RWPE2 (cell line): ENCODE data around the gene WDR87.

Source experiments
- ATAC-seq: fragments of 200-7000 bp; cut with Tn5 transposase; 3 replicates; pipeline ENCODE4 v1.9.1; 2021; ENCODE audit warnings: low read depth
- DNase-seq: peaks from one replicate; pipeline ENCODE4 v3.0.0-alpha.2; 2020; ENCODE audit warnings: low spot score
- H3K27ac ChIP-seq: fragments of 450-650 bp; 2 replicates; pipeline ENCODE4 v1.5.1; 2017; ENCODE audit warnings: mild to moderate bottlenecking; ENCODE audit not compliant: poor library complexity, severe bottlenecking
- H3K27me3 ChIP-seq: fragments of 250-450 bp; sonication (Bioruptor Pico); 2 replicates; pipeline ENCODE4 v1.5.1; 2021; ENCODE audit warnings: mild to moderate bottlenecking, moderate library complexity; ENCODE audit not compliant: insufficient read depth, poor library complexity, severe bottlenecking
- H3K36me3 ChIP-seq: fragments of 250-450 bp; sonication (Bioruptor Pico); 2 replicates; pipeline ENCODE4 v1.5.1; 2020; ENCODE audit warnings: low read depth, mild to moderate bottlenecking, moderate library complexity
- H3K4me1 ChIP-seq: fragments of 250-450 bp; sonication (Bioruptor Pico); 2 replicates; pipeline ENCODE4 v1.5.1; 2021; ENCODE audit warnings: mild to moderate bottlenecking, moderate library complexity; ENCODE audit not compliant: insufficient read depth, poor library complexity, severe bottlenecking
- H3K4me3 ChIP-seq: fragments of 250-450 bp; sonication (Bioruptor Pico); 2 replicates; pipeline ENCODE4 v1.5.1; 2021; ENCODE audit warnings: mild to moderate bottlenecking, moderate library complexity; ENCODE audit not compliant: severe bottlenecking
- H3K9me3 ChIP-seq: fragments of 250-450 bp; sonication (Bioruptor Pico); 2 replicates; pipeline ENCODE4 v1.5.1; 2021; ENCODE audit warnings: mild to moderate bottlenecking, moderate library complexity; ENCODE audit not compliant: severe bottlenecking
- TF ChIP-seq, protein P1 (sequence below): fragments of 450-650 bp; IDR thresholded peaks from one replicate; pipeline ENCODE4 v1.5.1; 2017; ENCODE audit warnings: mild to moderate bottlenecking, moderate library complexity; ENCODE audit not compliant: poor library complexity, severe bottlenecking

Gene WDR87

DNA sequence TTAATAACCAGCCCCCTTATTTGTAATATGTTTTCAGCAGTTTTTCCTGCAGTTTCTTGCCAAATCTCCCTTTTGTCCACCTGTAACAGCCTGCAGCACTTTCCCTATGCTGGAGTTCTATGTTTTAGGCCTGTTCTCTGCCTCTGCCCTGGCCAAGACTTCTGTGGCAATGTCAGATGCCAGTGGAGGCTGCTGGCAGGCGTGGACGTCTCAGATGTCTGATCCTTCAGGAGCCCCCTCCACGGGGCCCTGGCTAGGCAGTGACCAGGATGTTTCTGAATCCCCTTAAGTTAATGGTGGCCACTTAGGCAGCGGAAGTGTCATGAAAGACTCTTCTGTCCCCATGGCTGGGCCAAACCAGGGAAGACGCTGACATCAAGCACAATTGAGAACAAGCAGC is 41.4 kb upstream of the WDR87 start:
- no peaks in the 10 kb centered on the region for H3K27me3 ChIP-seq
- H3K4me3 ChIP-seq, result no peak overlapping the region
- no peaks in the 10 kb centered on the region for H3K9me3 ChIP-seq
- H3K27ac ChIP-seq, result peak overlapping the region; percentile 9
- H3K36me3 ChIP-seq, result peaks cover 19% of the 10 kb centered on the region
- peaks cover 28% of the 10 kb centered on the region for H3K4me1 ChIP-seq
- TF ChIP-seq, protein P1, sequence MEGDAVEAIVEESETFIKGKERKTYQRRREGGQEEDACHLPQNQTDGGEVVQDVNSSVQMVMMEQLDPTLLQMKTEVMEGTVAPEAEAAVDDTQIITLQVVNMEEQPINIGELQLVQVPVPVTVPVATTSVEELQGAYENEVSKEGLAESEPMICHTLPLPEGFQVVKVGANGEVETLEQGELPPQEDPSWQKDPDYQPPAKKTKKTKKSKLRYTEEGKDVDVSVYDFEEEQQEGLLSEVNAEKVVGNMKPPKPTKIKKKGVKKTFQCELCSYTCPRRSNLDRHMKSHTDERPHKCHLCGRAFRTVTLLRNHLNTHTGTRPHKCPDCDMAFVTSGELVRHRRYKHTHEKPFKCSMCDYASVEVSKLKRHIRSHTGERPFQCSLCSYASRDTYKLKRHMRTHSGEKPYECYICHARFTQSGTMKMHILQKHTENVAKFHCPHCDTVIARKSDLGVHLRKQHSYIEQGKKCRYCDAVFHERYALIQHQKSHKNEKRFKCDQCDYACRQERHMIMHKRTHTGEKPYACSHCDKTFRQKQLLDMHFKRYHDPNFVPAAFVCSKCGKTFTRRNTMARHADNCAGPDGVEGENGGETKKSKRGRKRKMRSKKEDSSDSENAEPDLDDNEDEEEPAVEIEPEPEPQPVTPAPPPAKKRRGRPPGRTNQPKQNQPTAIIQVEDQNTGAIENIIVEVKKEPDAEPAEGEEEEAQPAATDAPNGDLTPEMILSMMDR, result no peak
- DNase-seq, result no peak
- ATAC-seq, result no peak

DNA sequence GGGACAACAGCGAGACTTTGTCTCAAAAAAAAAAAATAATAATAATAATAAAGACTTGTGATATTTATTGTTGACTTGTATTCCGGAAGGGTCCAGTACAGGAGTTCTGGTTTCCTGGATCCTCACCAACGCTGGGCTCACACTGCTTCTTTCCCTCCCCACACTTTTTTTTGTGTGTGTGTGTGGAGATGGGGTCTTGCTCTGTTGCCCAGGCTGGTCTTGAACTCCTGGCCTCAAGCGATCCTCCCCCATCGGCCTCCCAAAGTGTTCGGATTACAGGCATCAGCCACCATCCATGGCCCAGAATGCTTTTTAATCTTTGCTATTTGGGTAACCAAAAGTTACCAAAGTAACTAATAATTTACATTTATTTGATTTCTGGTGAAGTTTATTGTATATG is 39.7 kb upstream of the WDR87 start:
- Histone ChIP-seq H3K4me3 (no peak overlapping the region), H3K27ac (no peak overlapping the region), H3K27me3 (no peaks in the 10 kb centered on the region), H3K4me1 (peaks cover 16% of the 10 kb centered on the region), H3K9me3 (no peaks in the 10 kb centered on the region), H3K36me3 (peaks cover 27% of the 10 kb centered on the region)
- ATAC-seq (no peak), DNase-seq (no peak)
- TF ChIP-seq, protein P1, result no peak

DNA sequence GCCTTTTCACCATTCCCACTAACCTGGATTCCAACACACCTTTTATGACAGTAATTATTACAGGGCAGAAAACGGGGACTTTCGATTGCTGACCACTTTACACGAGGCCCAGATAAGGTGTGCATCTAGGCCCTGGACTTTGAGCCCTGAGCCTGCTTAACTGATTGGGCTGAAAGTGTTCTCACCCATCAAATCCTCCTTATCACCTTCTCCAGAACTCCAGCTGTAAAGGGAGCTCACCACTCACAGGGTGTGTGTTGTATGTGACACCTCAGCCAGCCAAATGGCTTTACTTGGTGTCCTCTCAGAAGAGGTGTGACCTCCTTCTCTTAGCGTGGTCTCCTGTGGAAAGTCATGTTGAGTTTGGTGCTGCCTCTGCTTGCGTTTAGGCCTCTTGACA is 37.1 kb upstream of the WDR87 start:
- Histone ChIP-seq H3K4me1 (peaks cover 11% of the 10 kb centered on the region), H3K36me3 (peaks cover 46% of the 10 kb centered on the region), H3K4me3 (no peak overlapping the region), H3K27ac (no peak overlapping the region), H3K9me3 (no peaks in the 10 kb centered on the region), H3K27me3 (no peaks in the 10 kb centered on the region)
- TF ChIP-seq, protein P1, result no peak
- ATAC-seq, result no peak
- no peak for DNase-seq

DNA sequence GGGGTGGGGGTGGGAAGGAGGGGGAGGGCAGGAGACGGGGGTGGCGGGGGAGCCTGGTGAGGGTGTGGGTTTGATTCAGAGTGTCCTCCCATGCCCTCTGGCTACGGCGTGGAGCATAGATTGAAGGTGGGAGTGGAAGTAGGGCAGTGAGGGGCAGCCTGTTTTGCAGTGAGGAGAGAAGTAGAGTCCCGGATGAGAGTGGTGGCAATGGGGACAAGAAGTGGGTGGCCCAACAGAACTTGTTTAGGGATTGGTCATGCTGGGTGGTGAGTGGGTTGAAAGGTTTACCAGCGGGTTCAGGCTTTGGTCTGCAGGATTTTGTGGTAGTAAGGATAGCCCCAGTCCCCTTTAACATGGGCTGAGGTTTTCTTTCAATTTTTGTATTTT is 36.1 kb upstream of the WDR87 start:
- Histone ChIP-seq H3K4me3 (no peak overlapping the region), H3K36me3 (peaks cover 49% of the 10 kb centered on the region), H3K9me3 (no peaks in the 10 kb centered on the region), H3K27me3 (no peaks in the 10 kb centered on the region), H3K27ac (no peak overlapping the region), H3K4me1 (peaks cover 4% of the 10 kb centered on the region)
- DNase-seq (no peak), ATAC-seq (no peak)
- TF ChIP-seq, protein P1, result no peak

DNA sequence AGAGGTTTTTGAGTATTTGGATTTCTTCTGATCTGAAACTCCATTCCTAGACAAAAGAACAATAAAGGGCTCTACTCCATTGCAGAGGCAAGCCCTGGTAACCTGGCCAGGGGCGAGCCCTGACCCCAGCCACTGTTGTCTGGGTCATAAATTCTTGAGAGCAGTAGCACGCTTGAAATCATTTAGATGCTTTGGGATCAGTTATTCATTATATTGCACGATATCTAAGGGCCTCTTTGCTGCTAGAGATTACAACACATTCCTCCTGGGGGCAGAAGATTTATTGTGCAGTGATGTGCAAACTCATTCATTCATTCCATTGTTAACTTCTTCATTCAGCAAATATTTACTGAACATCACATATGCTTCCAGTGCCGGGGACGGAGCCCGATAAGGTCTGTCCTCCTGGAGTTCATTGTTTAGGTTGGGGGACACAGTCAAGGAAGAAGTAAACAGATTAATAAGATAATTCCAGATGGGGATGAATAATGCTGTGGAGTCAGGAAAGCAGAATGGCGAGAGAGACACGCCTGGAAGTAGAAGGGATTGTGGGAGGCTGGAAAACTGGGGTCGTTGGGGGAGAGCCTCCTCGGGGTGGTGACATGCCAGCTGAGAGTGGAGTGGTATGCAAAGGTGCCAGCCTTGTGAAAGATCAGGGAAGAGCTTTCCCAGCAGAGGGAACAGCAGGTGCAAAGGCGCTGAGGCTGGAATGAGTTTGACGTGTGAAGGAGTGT is 35.6 kb upstream of the WDR87 start:
- ATAC-seq (no peak), DNase-seq (no peak)
- H3K4me1 ChIP-seq, result peaks cover 4% of the 10 kb centered on the region
- H3K27me3 ChIP-seq, result no peaks in the 10 kb centered on the region
- TF ChIP-seq, protein P1, result no peak
- no peak overlapping the region for H3K4me3 ChIP-seq
- no peaks in the 10 kb centered on the region for H3K9me3 ChIP-seq
- H3K27ac ChIP-seq, result no peak overlapping the region
- peaks cover 49% of the 10 kb centered on the region for H3K36me3 ChIP-seq
